Large intestine (tissue), 3 donors: ENCODE data around the gene FSTL5. TPM values are rescaled to one million over a fixed set of nuclear protein-coding genes. Genes with fewer than 3 reads are reported as not detected.
"Not testable (repeated sequence)": the region's sequence is repeated elsewhere in the genome, so short reads cannot be mapped to it uniquely, and the experiment has no call there.

Experiments used
- DNase-seq, 2 donors: peaks; one replicate each; pipeline versions ENCODE4 v3.0.0 to v3.0.0-alpha.2; 2013
- H3K27ac ChIP-seq: one replicate; pipeline ENCODE4 v1.5.1; 2013; ENCODE audit warnings: low read length
- H3K27me3 ChIP-seq: 2 replicates; pipeline ENCODE4 v1.6.1; 2013; ENCODE audit warnings: low read length; ENCODE audit not compliant: control insufficient read depth, insufficient read depth
- H3K36me3 ChIP-seq: 2 replicates; pipeline ENCODE4 v1.6.1; 2013; ENCODE audit warnings: low read length; ENCODE audit not compliant: control insufficient read depth, insufficient read depth
- H3K4me1 ChIP-seq: one replicate; pipeline ENCODE4 v1.6.1; 2013; ENCODE audit warnings: low read length; ENCODE audit not compliant: control insufficient read depth, insufficient read depth
- H3K4me3 ChIP-seq: one replicate; pipeline ENCODE4 v1.5.1; 2013; ENCODE audit warnings: low read length
- H3K9me3 ChIP-seq: one replicate; pipeline ENCODE4 v1.6.1; 2013; ENCODE audit warnings: mild to moderate bottlenecking, low read depth, low read length, moderate library complexity; ENCODE audit not compliant: control insufficient read depth
- WGBS: methylation state at CpG from one replicate; pipeline ENCODE4 v1.1.5; 2013; ENCODE audit warnings: low lambda C conversion rate; ENCODE audit not compliant: insufficient coverage; 5-methylcytosine and 5-hydroxymethylcytosine counted together
- polyA plus RNA-seq: library from polyadenylated mRNA; unstranded; fragments of 120-200 nt; gene quantifications from one replicate; pipeline ENCODE4 v1.2.1, GENCODE V29; 2013

Gene FSTL5
- polyA plus RNA-seq, 1 donor, result 7.0 TPM

DNA sequence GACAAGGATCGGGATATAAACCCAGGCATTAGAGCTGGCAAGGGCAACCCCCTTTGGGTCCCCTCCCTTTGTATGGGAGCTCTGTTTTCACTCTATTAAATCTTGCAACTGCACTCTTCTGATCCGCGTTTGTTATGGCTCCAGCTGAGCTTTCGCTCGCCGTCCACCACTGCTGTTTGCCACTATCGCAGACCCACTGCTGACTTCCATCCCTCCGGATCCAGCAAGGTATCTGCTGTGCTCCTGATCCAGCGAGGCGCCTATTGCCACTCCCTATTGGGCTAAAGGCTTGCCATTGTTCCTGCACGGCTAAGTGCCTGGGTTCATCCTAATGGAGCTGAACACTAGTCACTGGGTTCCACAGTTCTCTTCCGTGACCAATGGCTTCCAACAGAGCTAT lies 59.9 kb downstream of the FSTL5 start:
- not testable (repeated sequence) for H3K4me1 ChIP-seq, H3K9me3 ChIP-seq
- WGBS, result no CpG with 5 or more reads among the region's 12 CpGs

GRCh38 chr4:162102713-162103112 lies 61.1 kb downstream of the FSTL5 start:
- no peaks in the 10 kb centered on the region for H3K4me1 ChIP-seq
- WGBS, result no CpG with 5 or more reads among the region's 1 CpG
- no peaks in the 10 kb centered on the region for H3K9me3 ChIP-seq
- no peak overlapping the region for H3K27ac ChIP-seq
- H3K4me3 ChIP-seq, result no peak overlapping the region
- no peak for DNase-seq
- H3K27me3 ChIP-seq, result no peaks in the 10 kb centered on the region
- no peaks in the 10 kb centered on the region for H3K36me3 ChIP-seq

More for the DNA sequence above, 59.9 kb downstream of the FSTL5 start:
- H3K27ac ChIP-seq, H3K27me3 ChIP-seq, H3K4me3 ChIP-seq, DNase-seq, H3K36me3 ChIP-seq: not testable (repeated sequence)

- Histone ChIP-seq H3K9me3 (no peaks in the 10 kb centered on the region), H3K4me3 (no peak overlapping the region), H3K36me3 (no peaks in the 10 kb centered on the region), H3K27me3 (no peaks in the 10 kb centered on the region), H3K27ac (no peak overlapping the region), H3K4me1 (no peaks in the 10 kb centered on the region)
- no peak for DNase-seq
- WGBS, result no CpG with 5 or more reads among the region's 1 CpG
Observed at GRCh38 chr4:162101337-162101736, 62.5 kb downstream of the FSTL5 start.

- Histone ChIP-seq H3K27me3 (no peaks in the 10 kb centered on the region), H3K4me3 (no peak overlapping the region), H3K27ac (no peak overlapping the region), H3K36me3 (no peaks in the 10 kb centered on the region), H3K4me1 (no peaks in the 10 kb centered on the region), H3K9me3 (no peaks in the 10 kb centered on the region)
- 14% methylated on average over 1 of the region's 2 CpGs for WGBS
- DNase-seq, result no peak
Observed at GRCh38 chr4:162075726-162076125, 88.1 kb downstream of the FSTL5 start.

- Histone ChIP-seq H3K9me3 (no peaks in the 10 kb centered on the region), H3K27ac (no peak overlapping the region), H3K4me3 (no peak overlapping the region), H3K4me1 (no peaks in the 10 kb centered on the region), H3K36me3 (no peaks in the 10 kb centered on the region), H3K27me3 (no peaks in the 10 kb centered on the region)
- DNase-seq, result no peak
- WGBS, result 86% methylated on average over 1 of the region's 2 CpGs
Observed at GRCh38 chr4:162061214-162061613, 102.6 kb downstream of the FSTL5 start.

- H3K27ac ChIP-seq, result no peak overlapping the region
- WGBS, result no CpG with 5 or more reads among the region's 1 CpG
Observed at GRCh38 chr4:162059656-162060055, 104.1 kb downstream of the FSTL5 start.

GRCh38 chr4:162056990-162057389 lies 106.8 kb downstream of the FSTL5 start:
- Histone ChIP-seq H3K36me3 (no peaks in the 10 kb centered on the region), H3K4me3 (no peak overlapping the region), H3K9me3 (no peaks in the 10 kb centered on the region), H3K27ac (no peak overlapping the region), H3K27me3 (no peaks in the 10 kb centered on the region), H3K4me1 (no peaks in the 10 kb centered on the region)
- no peak for DNase-seq
- WGBS, result 19% methylated on average over 2 of the region's 8 CpGs

More at GRCh38 chr4:162059656-162060055, 104.1 kb downstream of the FSTL5 start:
- no peak for DNase-seq
- Histone ChIP-seq H3K4me3 (no peak overlapping the region), H3K27me3 (no peaks in the 10 kb centered on the region), H3K4me1 (no peaks in the 10 kb centered on the region), H3K36me3 (no peaks in the 10 kb centered on the region), H3K9me3 (no peaks in the 10 kb centered on the region)

DNA sequence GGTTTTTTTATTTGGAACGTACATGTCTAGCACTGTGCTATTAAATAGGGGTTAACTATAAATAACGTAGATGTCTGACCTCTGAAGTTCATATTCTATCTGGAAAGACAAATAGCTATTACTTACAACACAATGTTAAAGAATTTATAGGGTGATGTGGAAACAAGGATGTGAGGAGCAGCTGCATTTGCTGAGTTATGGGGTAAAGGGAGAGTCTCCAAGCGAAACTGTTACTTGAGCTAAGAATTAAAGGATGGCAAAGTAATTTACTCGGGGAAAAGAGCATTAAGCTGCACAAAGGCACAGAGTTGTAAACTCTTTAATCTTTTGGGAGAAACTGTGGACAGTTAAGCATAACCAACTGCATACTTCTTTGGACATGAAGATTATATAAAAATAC lies 117.7 kb downstream of the FSTL5 start:
- H3K4me1 ChIP-seq, result no peaks in the 10 kb centered on the region
- no peaks in the 10 kb centered on the region for H3K27me3 ChIP-seq
- H3K27ac ChIP-seq, result no peak overlapping the region
- H3K4me3 ChIP-seq, result no peak overlapping the region
- H3K9me3 ChIP-seq, result no peaks in the 10 kb centered on the region
- DNase-seq, result no peak
- WGBS, result 64% methylated on average over 2 of the region's 4 CpGs
- H3K36me3 ChIP-seq, result no peaks in the 10 kb centered on the region

DNA sequence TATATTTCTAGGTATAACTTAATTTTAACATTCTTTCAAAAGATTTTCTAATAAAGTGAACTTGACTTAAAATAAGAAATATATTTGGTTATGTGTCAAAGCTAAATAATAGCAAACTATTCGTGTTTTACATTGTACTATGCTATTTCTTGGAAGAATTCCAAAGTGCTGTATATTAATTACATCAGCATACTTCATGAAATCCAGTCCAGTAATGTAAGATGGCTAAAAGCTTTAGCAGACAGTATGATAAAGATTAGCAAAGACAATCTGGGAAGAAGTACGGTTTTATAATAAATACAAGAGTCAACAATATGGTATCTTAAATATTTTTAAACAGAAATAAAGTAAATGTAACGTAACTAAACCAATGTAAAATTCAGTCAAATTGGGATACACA lies 125.7 kb downstream of the FSTL5 start:
- no peaks in the 10 kb centered on the region for H3K36me3 ChIP-seq
- WGBS, result 76% methylated on average over 3 of the region's 3 CpGs
- H3K4me1 ChIP-seq, result no peaks in the 10 kb centered on the region
- DNase-seq, result no peak
- no peak overlapping the region for H3K4me3 ChIP-seq
- H3K27me3 ChIP-seq, result no peaks in the 10 kb centered on the region
- H3K9me3 ChIP-seq, result no peaks in the 10 kb centered on the region
- no peak overlapping the region for H3K27ac ChIP-seq

- WGBS, result no CpG with 5 or more reads among the region's 2 CpGs
- Histone ChIP-seq H3K4me3 (no peak overlapping the region), H3K36me3 (no peaks in the 10 kb centered on the region)
Observed at GRCh38 chr4:162017863-162018262, 145.9 kb downstream of the FSTL5 start.

DNA sequence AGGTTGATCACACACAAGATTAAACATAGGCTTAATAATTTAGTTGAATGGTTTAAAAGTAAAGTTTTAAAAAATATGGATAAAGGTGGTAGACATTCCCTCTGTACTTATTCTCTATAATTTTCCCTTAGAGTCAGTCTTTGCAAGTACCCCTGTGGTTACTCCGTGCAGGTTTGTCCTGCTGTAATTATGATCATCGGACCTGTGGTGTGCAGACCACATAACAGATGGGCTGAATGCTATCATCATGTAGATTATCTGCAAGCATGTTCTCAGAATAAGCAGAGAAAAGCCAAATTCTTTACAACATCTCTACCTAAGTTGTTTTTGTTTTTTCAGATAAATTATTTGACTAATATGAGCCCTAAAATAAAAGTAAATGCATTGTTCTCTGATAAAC lies 146.8 kb downstream of the FSTL5 start:
- no peaks in the 10 kb centered on the region for H3K9me3 ChIP-seq
- no peak overlapping the region for H3K27ac ChIP-seq
- H3K36me3 ChIP-seq, result no peaks in the 10 kb centered on the region
- no CpG with 5 or more reads among the region's 2 CpGs for whole genome bisulfite sequencing
- H3K27me3 ChIP-seq, result no peaks in the 10 kb centered on the region
- DNase-seq, result no peak
- no peak overlapping the region for H3K4me3 ChIP-seq
- H3K4me1 ChIP-seq, result no peaks in the 10 kb centered on the region

More at GRCh38 chr4:162017863-162018262, 145.9 kb downstream of the FSTL5 start:
- no peaks in the 10 kb centered on the region for H3K27me3 ChIP-seq
- DNase-seq, result no peak
- H3K4me1 ChIP-seq, result no peaks in the 10 kb centered on the region
- no peaks in the 10 kb centered on the region for H3K9me3 ChIP-seq
- no peak overlapping the region for H3K27ac ChIP-seq
